ENCODE results near the gene AACS. TPM values are rescaled to one million over a fixed set of nuclear protein-coding genes. Genes with fewer than 3 reads are reported as not detected.

Gene AACS
- total and polyA plus RNA-seq, 2 of the 8 experiments (the other 6 are each of a cell fraction or from before 2014, with no cell fraction given), result 51.9 to 52.4 TPM

- no peak overlapping the region for H3K4ac ChIP-seq (replicated peaks; ENCODE audit: insufficient read length, low read depth, low read length)
- H3K23ac ChIP-seq (ENCODE audit: insufficient read length), result no peak overlapping the region
- H3K79me2 ChIP-seq (ENCODE audit: control insufficient read depth in 1 of 2, insufficient read depth in 2 of 2, low read length in 2 of 2), result no peaks in the 10 kb centered on the region
- H3K27ac ChIP-seq (ENCODE audit: low read depth, low read length), result no peak overlapping the region
- no peak overlapping the region for H4K91ac ChIP-seq (replicated peaks; ENCODE audit: insufficient read length, low read length)
- no peak overlapping the region for H4K8ac ChIP-seq (ENCODE audit: extremely low read depth, insufficient read depth, low read length)
- no peak overlapping the region for H2BK20ac ChIP-seq (ENCODE audit: low read length)
- no peak overlapping the region for H3K56ac ChIP-seq (replicated peaks; ENCODE audit: insufficient read length, low read depth, low read length)
- no peak overlapping the region for H3K9ac ChIP-seq (replicated peaks in 1 of 4; ENCODE audit: extremely low read depth in 1 of 4, low read depth in 3 of 4, low read length in 3 of 4)
- no peak overlapping the region for H3K14ac ChIP-seq (ENCODE audit: insufficient read length)
- ChIA-PET POLR2A (ENCODE audit: partially characterized antibody) (no interaction called here), CTCF (ENCODE audit: partially characterized antibody) (interaction anchor here (1.0 to 1.2 kb wide), 2 partner anchors 10 to 32 kb away, joined by 3 read pairs; no protein-coding TSS in a partner anchor)
- no peak overlapping the region for H2AK5ac ChIP-seq (ENCODE audit: low read depth, low read length)
- H2BK5ac ChIP-seq (ENCODE audit: low read depth, low read length), result no peak overlapping the region
- H3K36me3 ChIP-seq (ENCODE audit: control insufficient read depth in 2 of 4, insufficient read depth in 4 of 4, low read length in 3 of 4), result no peaks in the 10 kb centered on the region
- H3K4me1 ChIP-seq (replicated peaks in 1 of 4; ENCODE audit: control insufficient read depth in 3 of 4, insufficient read depth in 4 of 4, low read length in 3 of 4), result no peaks in the 10 kb centered on the region; a peak in 1 of 7 replicates
- H3K27me3 ChIP-seq (replicated peaks in 1 of 4; ENCODE audit: control insufficient read depth in 3 of 4, extremely low read depth in 1 of 4, insufficient read depth in 3 of 4, low read length in 3 of 4), result no peaks in the 10 kb centered on the region
- H3K79me1 ChIP-seq (ENCODE audit: low read depth, low read length), result no peaks in the 10 kb centered on the region
- no peak for FAIRE-seq
- no peak overlapping the region for H3K4me3 ChIP-seq (ENCODE audit: extremely low read depth in 1 of 4, insufficient read depth in 2 of 4, low read depth in 3 of 4, low read length in 4 of 4)
- H3K9me3 ChIP-seq (ENCODE audit: insufficient read depth in 2 of 2, low read depth in 1 of 2, low read length in 1 of 2), result no peaks in the 10 kb centered on the region
- DNase-seq (ENCODE audit: low read depth in 1 of 2, low spot score in 2 of 2), result no peak
- no peak overlapping the region for H2BK15ac ChIP-seq (ENCODE audit: low read length)
- 79% methylated on average over 6 of the region's 6 CpGs; no CpG with 5 or more reads in 1 of the 2 experiments for WGBS, 2 experiments (ENCODE audit: extremely low coverage in 1 of 2, insufficient coverage in 1 of 2, insufficient read length in 1 of 2, insufficient replicate concordance in 2 of 2, low coverage in 1 of 2, low lambda C conversion rate in 2 of 2, missing lambda C conversion rate in 1 of 2)
- no peaks in the 10 kb centered on the region for H3K23me2 ChIP-seq (ENCODE audit: low read depth, low read length)
- H4K20me1 ChIP-seq (replicated peaks in 1 of 2; ENCODE audit: control insufficient read depth in 1 of 2, insufficient read depth in 2 of 2, low read length in 2 of 2), result no peaks in the 10 kb centered on the region
- no peak overlapping the region for H3K4me2 ChIP-seq (ENCODE audit: insufficient read depth in 1 of 2, low read depth in 2 of 2, low read length in 2 of 2)
- H2BK12ac ChIP-seq (ENCODE audit: low read depth, low read length), result no peak overlapping the region
- no peak overlapping the region for H3K18ac ChIP-seq (ENCODE audit: extremely low read depth, low read length)
- no peak overlapping the region for H4K5ac ChIP-seq (ENCODE audit: insufficient read length, low read depth, low read length)
- no peak overlapping the region for H2AFZ ChIP-seq (ENCODE audit: low read length)
- H2BK120ac ChIP-seq (replicated peaks; ENCODE audit: low read depth, low read length), result no peak overlapping the region
- no peak for TF ChIP-seq GABPA (IDR thresholded peaks at IDR 0.05; ENCODE audit: borderline replicate concordance, insufficient read depth, low read length)
- TF ChIP-seq FOSL1 (IDR thresholded peaks at IDR 0.05; ENCODE audit: insufficient read depth, low read depth, low read length), result no peak
- no peak for TF ChIP-seq RFX5 (IDR thresholded peaks at IDR 0.05; ENCODE audit: borderline replicate concordance, low read depth, low read length)
- TF ChIP-seq, protein P1, sequence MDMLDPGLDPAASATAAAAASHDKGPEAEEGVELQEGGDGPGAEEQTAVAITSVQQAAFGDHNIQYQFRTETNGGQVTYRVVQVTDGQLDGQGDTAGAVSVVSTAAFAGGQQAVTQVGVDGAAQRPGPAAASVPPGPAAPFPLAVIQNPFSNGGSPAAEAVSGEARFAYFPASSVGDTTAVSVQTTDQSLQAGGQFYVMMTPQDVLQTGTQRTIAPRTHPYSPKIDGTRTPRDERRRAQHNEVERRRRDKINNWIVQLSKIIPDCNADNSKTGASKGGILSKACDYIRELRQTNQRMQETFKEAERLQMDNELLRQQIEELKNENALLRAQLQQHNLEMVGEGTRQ (IDR thresholded peaks at IDR 0.05; ENCODE audit: low read length), result no peak
- TF ChIP-seq EZH2 (IDR thresholded peaks at IDR 0.05; ENCODE audit: low read depth, low read length, severe bottlenecking), result no peak
- TF ChIP-seq SRF (IDR thresholded peaks at IDR 0.05; ENCODE audit: low read depth, low read length), result no peak
- TF ChIP-seq SIX5 (IDR thresholded peaks at IDR 0.05; ENCODE audit: low read depth, low read length), result no peak
- no peak for TF ChIP-seq EP300 (IDR thresholded peaks at IDR 0.05; ENCODE audit: borderline replicate concordance in 1 of 2, low read depth in 2 of 2, low read length in 2 of 2)
- TF ChIP-seq SIRT6 (IDR thresholded peaks at IDR 0.05; ENCODE audit: low read length), result no peak
- TF ChIP-seq JUN (IDR thresholded peaks at IDR 0.05; ENCODE audit: low read depth, low read length), result no peak
- TF ChIP-seq HDAC2 (IDR thresholded peaks at IDR 0.05; ENCODE audit: borderline replicate concordance in 1 of 2, low read depth in 2 of 2, low read length in 2 of 2), result no peak
- no peak for TF ChIP-seq RXRA (IDR thresholded peaks at IDR 0.05; ENCODE audit: insufficient read depth, low read depth, low read length)
- TF ChIP-seq SAP30 (IDR thresholded peaks at IDR 0.05; ENCODE audit: insufficient read depth, insufficient replicate concordance, low read length), result no peak
These were observed 90.1 kb downstream of the AACS start for GRCh38 chr12:125155366-125155765.

All from H1 (cell line).